Panc1 (cell line): ENCODE results near the gene ZBTB7C. TPM values are rescaled to one million over a fixed set of nuclear protein-coding genes. Genes with fewer than 3 reads are reported as not detected.

ENCODE experiments used
- ATAC-seq: fragments of 200-7000 bp; cut with Tn5 transposase; 2 replicates; pipeline ENCODE4 v1.9.1; 2020; ENCODE audit warnings: mild to moderate bottlenecking, moderate library complexity
- BruUV-seq: library from RNA; stranded (reverse); fragments of 400-500 nt; replicated peaks from 2 replicates; lab custom pipeline; 2021; lab: Mats Ljungman, UMichigan
- CTCF ChIA-PET: fragments of 300-600 bp; sonication (Branson Sonifier 250); formaldehyde crosslinking; loops from one replicate; lab custom pipeline; 2022; ENCODE audit warnings: antibody characterized with exemption; lab: Charles Lee
- POLR2A ChIA-PET: fragments of 300-600 bp; sonication (Branson Sonifier 250); formaldehyde crosslinking; loops from one replicate; lab custom pipeline; 2022; ENCODE audit warnings: antibody characterized with exemption; lab: Charles Lee
- DNase-seq: peaks from one replicate; pipeline ENCODE4 v3.0.0-alpha.2; 2010; ENCODE audit warnings: low read depth, low spot score
- H3K27ac ChIP-seq: 2 replicates; pipeline ENCODE4 v1.5.1; 2011; ENCODE audit warnings: mild to moderate bottlenecking, low read length, inconsistent platforms
- H3K27me3 ChIP-seq: fragments of 200-500 bp; sonication (Bioruptor generic); 2 replicates; pipeline ENCODE4 v1.6.0; 2014; ENCODE audit warnings: low read length, inconsistent platforms; ENCODE audit not compliant: control insufficient read depth, insufficient read depth
- H3K36me3 ChIP-seq: fragments of 200-500 bp; sonication (Bioruptor generic); 2 replicates; pipeline ENCODE4 v1.5.1; 2014; ENCODE audit warnings: inconsistent platforms, mild to moderate bottlenecking, low read length, moderate library complexity; ENCODE audit not compliant: control insufficient read depth, insufficient read depth
- H3K4me1 ChIP-seq: 2 replicates; pipeline ENCODE4 v1.5.1; 2011; ENCODE audit warnings: inconsistent platforms, mild to moderate bottlenecking, low read length, moderate library complexity; ENCODE audit not compliant: control insufficient read depth, insufficient read depth
- H3K4me3 ChIP-seq, 2 experiments: 2 replicates each; pipeline ENCODE4 v1.5.1; 2011 to 2012; ENCODE audit warnings: low read depth in 2 of 2, low read length in 2 of 2, mild to moderate bottlenecking in 2 of 2, inconsistent platforms in 1 of 2, moderate library complexity in 1 of 2
- H3K9me3 ChIP-seq: fragments of 200-500 bp; sonication (Bioruptor generic); 2 replicates; pipeline ENCODE4 v1.5.1; 2014; ENCODE audit warnings: low read depth, mild to moderate bottlenecking, inconsistent platforms, low read length, moderate library complexity; ENCODE audit not compliant: control insufficient read depth, insufficient read depth
- POLR2AphosphoS5 ChIP-seq: IDR thresholded peaks from 2 replicates; pipeline ENCODE4 v1.6.1; 2012; ENCODE audit warnings: mild to moderate bottlenecking, low read depth, low read length, moderate library complexity
- SIN3A ChIP-seq: IDR thresholded peaks from 2 replicates; pipeline ENCODE4 v1.6.1; 2012; ENCODE audit warnings: low read depth, mild to moderate bottlenecking, low read length, moderate library complexity, borderline replicate concordance; ENCODE audit not compliant: insufficient read depth
- TCF7L2 ChIP-seq: IDR thresholded peaks from 2 replicates; pipeline ENCODE4 v1.6.1; 2011; ENCODE audit warnings: mild to moderate bottlenecking, low read depth, low read length, inconsistent platforms
- in situ Hi-C: cut with HindIII; loops from 2 replicates; pipeline ENCODE4 v1.10.0; 2016; ENCODE audit warnings: low sequenced_read_pairs, low pct_unique_long_range_greater_than_20kb
- intact Hi-C: fragments of 100-400 bp; cut with micrococcal nuclease; formaldehyde crosslinking; loops from one replicate; pipeline ENCODE4 v1.10.0; 2022; ENCODE audit not compliant: unreplicated experiment
- total RNA-seq: library from RNA; stranded (reverse); gene quantifications from one replicate; pipeline ENCODE4 v1.2.1, GENCODE V29; 2021; ENCODE audit not compliant: unreplicated experiment
- TF ChIP-seq, protein P1 (sequence below), 2 experiments: IDR thresholded peaks; 2 replicates each; pipeline ENCODE4 v1.6.1; 2011 to 2012; ENCODE audit warnings: low read depth in 2 of 2, control low read depth in 1 of 2, low read length in 1 of 2, mild to moderate bottlenecking in 1 of 2, moderate library complexity in 1 of 2; ENCODE audit not compliant: insufficient read depth in 1 of 2
- TF ChIP-seq, protein P2 (sequence below): fragments of 450-650 bp; IDR thresholded peaks from 2 replicates; pipeline ENCODE4 v1.5.1; 2017; ENCODE audit warnings: mild to moderate bottlenecking

The ZBTB7C gene
- total RNA-seq, 1 experiment from 2014 or later, result 0.03 TPM

DNA sequence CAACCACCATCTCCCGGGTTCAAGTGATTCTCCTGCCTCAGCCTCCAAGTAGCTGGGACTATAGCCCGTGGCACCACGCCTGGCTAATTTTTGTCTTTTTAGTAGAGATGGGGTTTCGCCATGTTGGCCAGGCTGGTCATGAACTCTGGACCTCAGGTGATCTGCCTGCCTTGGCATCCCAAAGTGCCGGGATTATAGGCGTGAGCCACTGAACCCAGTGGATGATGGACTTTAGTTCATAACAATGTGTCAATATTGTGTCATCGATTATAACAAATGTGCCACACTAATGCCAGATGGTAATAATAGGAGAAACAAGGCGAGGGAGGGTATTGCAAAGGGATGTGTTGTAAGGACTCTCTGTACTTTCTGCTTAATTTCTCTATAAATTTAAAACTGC, 216.6 kb downstream of the ZBTB7C start:
- ChIA-PET POLR2A (no interaction called here), CTCF (no interaction called here)
- TF ChIP-seq SIN3A (no peak), POLR2AphosphoS5 (no peak), TCF7L2 (no peak)
- TF ChIP-seq, protein P1, sequence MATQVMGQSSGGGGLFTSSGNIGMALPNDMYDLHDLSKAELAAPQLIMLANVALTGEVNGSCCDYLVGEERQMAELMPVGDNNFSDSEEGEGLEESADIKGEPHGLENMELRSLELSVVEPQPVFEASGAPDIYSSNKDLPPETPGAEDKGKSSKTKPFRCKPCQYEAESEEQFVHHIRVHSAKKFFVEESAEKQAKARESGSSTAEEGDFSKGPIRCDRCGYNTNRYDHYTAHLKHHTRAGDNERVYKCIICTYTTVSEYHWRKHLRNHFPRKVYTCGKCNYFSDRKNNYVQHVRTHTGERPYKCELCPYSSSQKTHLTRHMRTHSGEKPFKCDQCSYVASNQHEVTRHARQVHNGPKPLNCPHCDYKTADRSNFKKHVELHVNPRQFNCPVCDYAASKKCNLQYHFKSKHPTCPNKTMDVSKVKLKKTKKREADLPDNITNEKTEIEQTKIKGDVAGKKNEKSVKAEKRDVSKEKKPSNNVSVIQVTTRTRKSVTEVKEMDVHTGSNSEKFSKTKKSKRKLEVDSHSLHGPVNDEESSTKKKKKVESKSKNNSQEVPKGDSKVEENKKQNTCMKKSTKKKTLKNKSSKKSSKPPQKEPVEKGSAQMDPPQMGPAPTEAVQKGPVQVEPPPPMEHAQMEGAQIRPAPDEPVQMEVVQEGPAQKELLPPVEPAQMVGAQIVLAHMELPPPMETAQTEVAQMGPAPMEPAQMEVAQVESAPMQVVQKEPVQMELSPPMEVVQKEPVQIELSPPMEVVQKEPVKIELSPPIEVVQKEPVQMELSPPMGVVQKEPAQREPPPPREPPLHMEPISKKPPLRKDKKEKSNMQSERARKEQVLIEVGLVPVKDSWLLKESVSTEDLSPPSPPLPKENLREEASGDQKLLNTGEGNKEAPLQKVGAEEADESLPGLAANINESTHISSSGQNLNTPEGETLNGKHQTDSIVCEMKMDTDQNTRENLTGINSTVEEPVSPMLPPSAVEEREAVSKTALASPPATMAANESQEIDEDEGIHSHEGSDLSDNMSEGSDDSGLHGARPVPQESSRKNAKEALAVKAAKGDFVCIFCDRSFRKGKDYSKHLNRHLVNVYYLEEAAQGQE (IDR thresholded peaks at IDR 0.05; ENCODE audit: insufficient read depth in 1 of 2, low read depth in 2 of 2, low read length in 1 of 2), result no peak
- Histone ChIP-seq H3K27ac (no peak overlapping the region), H3K27me3 (no peaks in the 10 kb centered on the region; the same call in 1 of the 2 replicates), H3K9me3 (no peaks in the 10 kb centered on the region), H3K36me3 (no peaks in the 10 kb centered on the region), H3K4me1 (no peaks in the 10 kb centered on the region), H3K4me3 (no peak overlapping the region)
- no peak for DNase-seq
- in situ Hi-C loops, result no loop called here
- intact Hi-C loops, result no loop called here
- ATAC-seq, result no peak
- BruUV-seq, result no TSS peak

DNA sequence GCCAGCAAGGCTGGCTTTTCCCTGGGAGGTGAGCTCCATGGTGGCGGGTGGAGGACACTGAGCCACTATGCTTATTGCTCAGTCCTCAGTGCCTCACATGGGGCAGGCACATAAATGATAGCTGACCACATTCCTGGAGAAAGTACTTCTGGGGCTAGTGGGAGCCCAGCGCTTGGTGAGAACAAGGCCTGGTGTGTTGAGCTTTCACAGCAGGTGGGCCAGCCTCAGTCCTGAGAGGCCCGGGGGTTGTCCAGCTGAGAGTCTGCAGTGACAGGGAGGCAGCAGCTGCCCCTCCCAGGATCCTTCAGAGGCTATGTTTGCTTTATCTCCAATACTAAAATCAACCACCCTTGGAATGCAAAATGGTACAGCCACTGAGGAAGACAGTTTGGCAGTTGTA, 217.7 kb downstream of the ZBTB7C start:
- POLR2A ChIA-PET, result no interaction called here
- Histone ChIP-seq H3K4me1 (no peaks in the 10 kb centered on the region), H3K36me3 (no peaks in the 10 kb centered on the region), H3K4me3 (no peak overlapping the region), H3K27me3 (no peaks in the 10 kb centered on the region; the same call in 1 of the 2 replicates), H3K9me3 (no peaks in the 10 kb centered on the region), H3K27ac (no peak overlapping the region)
- TF ChIP-seq, protein P1 (IDR thresholded peaks at IDR 0.05; ENCODE audit: insufficient read depth in 1 of 2, low read depth in 2 of 2, low read length in 1 of 2), result no peak
- no peak for TF ChIP-seq POLR2AphosphoS5
- TF ChIP-seq TCF7L2, result no peak
- TF ChIP-seq, protein P2, sequence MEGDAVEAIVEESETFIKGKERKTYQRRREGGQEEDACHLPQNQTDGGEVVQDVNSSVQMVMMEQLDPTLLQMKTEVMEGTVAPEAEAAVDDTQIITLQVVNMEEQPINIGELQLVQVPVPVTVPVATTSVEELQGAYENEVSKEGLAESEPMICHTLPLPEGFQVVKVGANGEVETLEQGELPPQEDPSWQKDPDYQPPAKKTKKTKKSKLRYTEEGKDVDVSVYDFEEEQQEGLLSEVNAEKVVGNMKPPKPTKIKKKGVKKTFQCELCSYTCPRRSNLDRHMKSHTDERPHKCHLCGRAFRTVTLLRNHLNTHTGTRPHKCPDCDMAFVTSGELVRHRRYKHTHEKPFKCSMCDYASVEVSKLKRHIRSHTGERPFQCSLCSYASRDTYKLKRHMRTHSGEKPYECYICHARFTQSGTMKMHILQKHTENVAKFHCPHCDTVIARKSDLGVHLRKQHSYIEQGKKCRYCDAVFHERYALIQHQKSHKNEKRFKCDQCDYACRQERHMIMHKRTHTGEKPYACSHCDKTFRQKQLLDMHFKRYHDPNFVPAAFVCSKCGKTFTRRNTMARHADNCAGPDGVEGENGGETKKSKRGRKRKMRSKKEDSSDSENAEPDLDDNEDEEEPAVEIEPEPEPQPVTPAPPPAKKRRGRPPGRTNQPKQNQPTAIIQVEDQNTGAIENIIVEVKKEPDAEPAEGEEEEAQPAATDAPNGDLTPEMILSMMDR, result no peak
- TF ChIP-seq SIN3A, result no peak
- no peak for ATAC-seq
- BruUV-seq, result no TSS peak
- in situ Hi-C loops (no loop called here), intact Hi-C loops (no loop called here)
- CTCF ChIA-PET, result no interaction called here
- no peak for DNase-seq
